ENCODE measurements around the gene CPT1A.

GRCh38 chr11:68792400-68792966 is 49.2 kb downstream of the CPT1A start:
- no peak for TF ChIP-seq CTCF (IDR thresholded peaks at IDR 0.05)
- TF ChIP-seq POLR2AphosphoS5 (IDR thresholded peaks at IDR 0.05), result no peak

Measured in sigmoid colon (tissue), 4 donors.